HG03521 (cell line): ENCODE measurements around the gene PAMR1.
"Not testable (repeated sequence)": the region's sequence is repeated elsewhere in the genome, so short reads cannot be mapped to it uniquely, and the experiment has no call there.

ENCODE experiments used
- ATAC-seq: cut with Tn5 transposase; IDR thresholded peaks from one replicate; pipeline ENCODE4 v1.9.1; 2021; ENCODE audit warnings: mild to moderate bottlenecking, moderate library complexity; ENCODE audit not compliant: unreplicated experiment

The PAMR1 gene

DNA sequence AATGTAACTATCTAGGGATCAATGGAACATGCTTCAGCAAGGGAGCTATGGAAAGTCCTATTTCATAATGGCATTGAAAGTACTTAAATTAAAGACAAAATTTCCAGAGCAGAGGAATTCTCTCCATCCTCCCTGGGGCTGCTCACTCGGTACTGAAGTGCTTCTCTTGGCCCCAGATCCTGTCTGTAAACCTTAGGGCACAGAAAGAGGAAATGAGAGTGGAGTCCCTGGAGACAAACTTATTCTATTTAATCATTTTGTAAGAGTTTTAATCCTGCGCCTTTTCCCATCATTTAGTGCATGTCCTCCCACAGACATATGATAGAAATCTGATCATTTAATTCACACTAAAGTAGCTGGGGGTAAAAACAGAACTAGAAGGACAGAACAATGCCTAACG lies 20.9 kb upstream of the PAMR1 start:
- no peak for ATAC-seq

DNA sequence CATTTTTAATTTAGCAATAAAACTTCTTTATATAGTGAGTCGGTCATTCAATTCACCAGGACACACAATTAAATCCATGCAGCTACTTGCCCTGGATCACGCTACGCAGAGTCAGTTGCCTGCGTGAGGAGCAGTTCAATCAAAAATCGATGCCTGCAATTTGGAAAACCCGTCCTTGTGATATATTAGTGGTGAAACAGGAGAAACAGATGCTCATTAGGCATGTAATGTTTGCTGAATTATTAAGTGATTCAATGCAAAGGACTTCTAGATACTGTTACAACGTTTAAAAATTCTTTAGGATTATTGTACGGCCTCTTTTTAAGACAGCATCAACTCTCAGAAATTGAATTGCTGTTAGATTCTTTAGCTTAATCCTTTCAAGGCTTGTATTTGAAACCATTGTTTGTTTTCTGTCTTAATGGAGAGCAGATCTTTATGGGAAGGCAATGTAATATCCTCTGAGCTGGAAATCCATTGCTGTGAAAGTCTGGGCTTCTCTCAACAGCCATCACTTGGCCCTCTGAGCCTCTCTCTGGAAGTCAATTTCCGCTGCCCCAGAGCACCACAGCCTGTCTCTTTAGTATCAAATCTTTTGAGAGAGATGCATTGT lies 20.1 kb upstream of the PAMR1 start:
- no peak for ATAC-seq

DNA sequence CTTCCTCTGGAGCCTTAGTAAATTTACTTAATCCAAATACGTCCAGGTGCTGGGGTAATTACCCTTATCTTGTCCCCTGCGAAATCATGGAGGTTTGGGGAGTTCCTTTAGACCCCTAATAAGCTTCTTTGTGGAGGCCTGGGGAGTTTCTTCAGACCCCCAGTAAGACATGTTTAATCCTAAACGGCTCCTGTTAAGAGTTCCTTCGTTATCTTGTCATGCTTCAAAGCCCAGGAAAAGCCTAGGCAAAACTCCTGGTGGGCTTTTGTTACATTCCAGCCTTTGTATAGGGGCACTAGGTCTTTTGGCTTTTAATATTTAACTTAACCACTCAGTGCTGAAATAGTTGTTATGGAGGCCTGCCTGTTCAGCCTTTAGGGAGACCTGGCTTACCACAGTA lies 18.1 kb upstream of the PAMR1 start:
- no peak for ATAC-seq

DNA sequence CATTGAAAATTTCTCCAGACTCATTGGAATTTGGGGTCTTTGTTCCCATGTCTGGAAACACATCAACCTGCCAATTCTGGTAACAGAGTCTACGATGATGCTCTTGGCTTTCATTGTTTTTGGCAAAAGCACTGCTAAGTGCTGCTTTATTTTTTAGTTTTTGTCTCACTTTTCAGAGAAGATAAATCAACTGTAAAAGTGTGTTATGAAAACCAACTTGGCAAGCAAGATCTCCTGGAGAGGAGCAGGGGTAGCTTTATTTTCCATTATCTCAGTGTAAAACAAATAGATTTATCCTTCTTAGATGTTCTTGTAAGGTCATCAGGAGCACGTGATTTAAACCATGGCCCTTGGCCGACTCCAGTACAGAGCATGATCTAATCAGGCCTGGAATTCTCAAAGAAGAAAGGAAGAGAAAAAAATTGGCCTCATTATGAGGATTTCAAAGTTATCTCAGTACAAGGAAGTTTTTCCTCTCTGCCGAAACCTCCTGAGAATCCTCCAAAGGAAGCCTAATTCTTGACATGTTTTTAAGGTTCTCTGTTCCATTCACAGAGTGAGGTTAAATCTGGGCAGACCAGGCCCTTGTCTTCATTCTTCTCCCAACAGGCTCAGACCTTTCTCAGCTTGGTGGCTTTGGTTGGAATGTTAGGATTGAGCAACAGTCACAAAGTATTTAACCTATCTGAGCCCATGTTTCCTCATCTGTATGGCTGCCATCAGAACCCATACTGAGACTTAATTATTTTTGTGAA lies 16.4 kb upstream of the PAMR1 start:
- ATAC-seq = no peak

DNA sequence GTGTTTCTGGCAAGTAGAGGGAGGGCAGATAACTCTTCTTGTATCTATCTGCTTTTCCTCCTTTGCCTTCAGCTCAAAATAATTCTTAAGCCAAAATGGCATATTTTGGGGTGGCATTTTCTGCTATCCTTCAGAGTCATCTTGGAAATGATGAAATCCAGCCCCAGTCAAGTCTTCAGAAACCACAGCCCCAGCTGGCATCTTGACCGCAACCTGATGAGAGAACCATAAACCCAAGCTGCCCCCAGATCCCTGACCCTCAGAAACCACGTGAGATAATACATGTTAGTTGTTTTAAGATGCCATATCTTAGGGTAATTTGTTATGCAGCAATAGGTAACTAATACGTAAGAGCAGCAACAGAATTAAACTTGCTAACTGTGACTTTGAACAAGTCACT lies 15.1 kb upstream of the PAMR1 start:
- no peak for ATAC-seq

DNA sequence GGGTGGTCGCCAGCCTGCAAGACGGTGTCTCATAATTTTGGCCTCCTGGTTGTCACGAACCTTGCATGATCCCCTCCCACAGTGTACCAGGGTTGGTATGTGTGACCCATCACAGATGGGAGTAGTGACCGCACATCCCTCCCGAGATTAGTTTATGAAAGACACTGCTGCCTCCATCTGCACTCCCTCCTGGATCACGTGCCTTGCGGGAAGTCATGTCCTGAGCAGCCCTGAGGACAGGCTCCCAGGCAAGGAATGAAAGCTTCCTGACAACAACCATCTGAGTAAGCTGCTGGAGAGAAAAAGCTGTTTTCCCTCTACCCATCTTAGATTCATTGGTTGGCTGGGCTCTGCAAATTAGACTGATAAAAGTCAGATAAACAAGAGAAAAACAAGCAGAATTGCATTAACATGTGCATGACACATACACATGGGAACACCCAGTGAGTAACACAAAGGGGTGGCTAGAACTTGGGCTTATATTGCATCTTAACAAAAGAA lies 14.4 kb upstream of the PAMR1 start:
- ATAC-seq = no peak

DNA sequence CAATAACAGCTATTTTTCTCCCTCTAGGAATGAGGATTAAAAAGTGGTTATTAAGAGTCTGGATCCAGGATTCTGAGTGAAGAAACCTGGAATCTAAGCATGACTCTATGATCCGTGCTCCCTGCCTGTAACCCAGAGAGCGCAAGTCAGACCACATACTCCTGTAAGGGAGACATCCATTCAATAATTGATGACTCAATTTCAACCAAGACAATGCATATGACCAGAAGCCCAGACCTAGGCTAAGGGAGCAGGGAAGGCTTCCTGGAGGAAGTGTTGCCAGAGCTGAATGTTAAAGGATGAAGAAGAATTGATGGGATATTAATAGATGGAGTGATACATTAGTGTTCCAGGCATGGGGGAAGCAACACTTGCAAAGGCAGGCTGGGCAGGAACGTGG lies 13.8 kb upstream of the PAMR1 start:
- ATAC-seq = no peak

DNA sequence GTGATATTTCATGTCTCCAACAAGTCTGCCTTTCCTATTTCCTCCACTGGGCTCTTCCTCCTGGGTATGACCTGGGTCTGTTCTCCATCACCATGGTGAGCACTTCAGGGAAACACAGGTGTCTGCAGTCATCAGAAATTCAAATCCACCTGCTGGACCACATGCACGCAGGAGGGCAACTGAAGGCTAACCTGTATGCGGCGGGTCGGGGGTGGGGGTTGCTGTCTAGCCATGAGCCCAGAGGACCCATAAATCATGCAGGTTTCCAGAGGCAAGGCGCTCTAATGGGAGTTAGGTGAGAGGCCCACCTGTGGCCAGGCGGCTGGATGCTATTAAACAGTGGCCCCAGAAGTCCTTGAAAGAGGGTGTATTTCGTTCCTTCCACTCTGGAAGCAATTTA lies 11.1 kb upstream of the PAMR1 start:
- ATAC-seq = no peak

DNA sequence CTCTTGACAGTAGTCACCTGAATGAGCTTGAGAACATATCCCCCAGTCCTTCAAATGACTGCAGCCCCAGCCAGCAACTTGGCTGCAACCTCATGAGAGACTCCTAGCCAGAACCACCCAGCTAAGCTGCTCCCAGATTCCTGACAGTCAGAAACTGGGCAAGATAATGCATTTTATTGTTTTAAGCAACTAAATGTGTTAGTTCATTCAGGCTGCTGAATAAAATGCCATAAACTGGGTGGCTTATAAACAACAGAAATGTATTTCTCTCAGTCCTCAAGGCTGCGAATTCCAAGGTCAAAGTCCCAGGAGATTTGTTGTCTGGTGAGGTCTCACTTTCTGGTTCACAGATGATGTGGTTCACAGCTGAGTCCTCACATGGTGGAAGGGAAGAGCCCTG lies 5.8 kb upstream of the PAMR1 start:
- no peak for ATAC-seq

DNA sequence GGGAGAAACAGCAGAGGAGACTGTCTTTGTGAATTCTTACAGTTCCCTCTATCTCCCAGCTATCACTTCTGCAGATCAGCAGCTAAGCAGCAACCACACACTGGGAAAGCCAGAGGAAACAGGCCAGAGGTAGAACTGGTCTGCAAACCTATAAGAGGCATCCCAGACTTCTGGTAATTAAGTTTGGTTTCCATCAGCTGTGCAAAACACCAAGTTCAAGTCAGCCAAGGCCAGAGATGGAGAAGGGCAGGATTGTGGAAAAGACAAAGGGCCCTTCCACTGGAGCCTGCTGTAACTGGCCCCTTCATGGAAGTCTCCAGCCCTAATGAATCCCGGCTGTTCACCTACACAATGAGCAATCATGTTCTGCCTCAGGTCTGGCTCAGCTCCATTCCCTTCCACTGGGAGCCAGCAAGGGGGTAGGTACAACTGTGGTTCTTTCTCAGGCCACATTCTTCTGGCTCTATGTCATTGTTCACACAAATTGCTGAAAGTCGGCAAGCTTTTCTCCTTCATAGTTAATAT lies 4.6 kb upstream of the PAMR1 start:
- no peak for ATAC-seq

DNA sequence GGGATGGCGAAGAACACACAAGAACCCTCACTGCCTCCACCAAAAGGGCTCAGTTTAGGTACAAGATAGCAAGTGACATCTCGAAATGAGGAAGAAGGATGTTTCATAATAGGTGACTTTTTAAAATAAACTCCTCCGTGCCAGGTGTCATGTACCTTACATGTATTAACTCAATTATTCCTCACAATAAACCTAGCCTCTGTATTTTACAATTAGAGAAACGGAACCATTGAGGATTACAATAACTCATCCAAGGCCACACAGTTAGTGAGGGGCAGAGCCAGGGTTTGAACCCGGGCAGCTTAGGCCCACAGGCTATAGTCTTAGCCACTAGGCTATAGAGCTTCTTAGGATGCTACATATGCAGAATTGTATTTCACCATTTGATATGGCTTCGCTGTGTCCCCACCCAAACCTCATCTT lies 965 bp upstream of the PAMR1 start:
- ATAC-seq = no peak

DNA sequence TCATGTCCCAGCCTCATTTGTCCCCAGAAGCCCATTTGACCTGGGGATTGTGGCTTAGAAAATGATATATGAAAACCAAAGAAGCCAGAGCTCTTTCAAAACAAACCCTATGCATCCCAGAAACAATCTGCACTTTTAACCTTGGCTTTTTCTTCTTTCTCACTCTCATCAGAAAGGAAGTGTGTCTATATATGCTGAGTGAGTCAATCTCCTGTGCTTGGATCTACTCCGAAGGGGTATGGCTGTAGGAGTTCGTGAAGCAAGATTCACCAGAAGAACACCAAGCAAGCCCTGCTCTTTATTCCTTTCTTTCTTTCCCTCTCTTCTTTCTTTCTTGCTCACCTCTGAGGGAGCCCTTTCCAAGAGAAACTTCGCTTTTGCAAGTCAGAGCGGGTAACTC lies 636 bp downstream of the PAMR1 start:
- no peak for ATAC-seq

DNA sequence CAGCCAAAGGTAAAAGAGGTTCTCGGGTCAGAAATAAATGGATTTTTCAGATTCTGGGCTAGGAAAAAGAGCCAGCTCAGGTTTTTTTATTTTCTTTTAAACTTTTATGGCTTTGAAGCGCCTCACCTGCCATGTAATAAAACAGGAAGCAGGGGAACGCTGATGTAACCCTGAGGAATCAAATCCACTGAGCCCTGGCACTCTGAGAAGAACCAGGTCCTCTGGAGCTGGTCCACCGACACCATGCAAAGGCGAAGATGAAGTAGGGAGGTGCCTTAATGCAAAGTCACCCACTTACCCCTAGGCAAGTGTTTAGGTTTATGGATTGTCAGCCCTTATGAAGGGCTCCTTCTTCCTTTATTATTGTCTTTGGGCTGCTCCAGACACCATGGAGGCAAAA lies 1.6 kb downstream of the PAMR1 start:
- ATAC-seq = no peak

DNA sequence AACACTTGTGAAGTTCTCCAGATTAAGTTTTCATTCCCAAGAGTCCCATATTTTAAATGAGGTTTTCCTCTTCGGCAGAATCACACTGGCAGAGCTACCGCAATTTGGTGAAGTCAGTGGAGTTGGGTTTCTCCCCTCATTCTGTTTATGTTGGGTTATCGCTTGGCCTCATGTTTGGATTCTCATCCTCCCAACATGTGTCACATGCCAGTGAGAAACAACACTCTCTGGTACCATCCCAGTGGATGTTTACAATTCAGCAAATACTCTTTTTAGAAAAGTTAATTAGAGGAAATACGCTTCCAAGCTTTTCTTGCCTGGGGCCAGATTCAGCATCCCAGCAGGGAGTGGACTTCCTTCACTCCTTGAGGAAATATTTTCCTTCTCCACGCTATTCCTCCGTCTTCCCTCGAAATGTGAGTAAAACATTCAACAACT lies 2.1 kb downstream of the PAMR1 start:
- no peak for ATAC-seq

DNA sequence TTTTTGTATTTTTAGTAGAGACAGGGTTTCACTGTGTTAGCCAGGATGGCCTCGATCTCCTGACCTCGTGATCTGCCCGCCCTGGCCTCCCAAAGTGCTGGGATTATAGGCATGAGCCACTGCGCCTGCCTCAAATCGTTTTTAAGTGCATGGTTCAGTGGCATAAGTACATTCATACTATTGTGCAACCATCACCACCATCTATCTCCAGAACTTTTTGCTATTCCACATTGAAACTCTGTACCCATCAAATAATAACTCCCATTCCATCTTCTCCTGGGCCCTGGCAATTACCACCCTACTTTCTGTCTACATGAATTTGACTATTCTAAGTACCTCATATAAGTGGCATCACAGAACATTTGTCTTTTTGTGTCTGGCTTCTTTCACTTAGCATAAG lies 3.3 kb downstream of the PAMR1 start:
- ATAC-seq = not testable (repeated sequence)

DNA sequence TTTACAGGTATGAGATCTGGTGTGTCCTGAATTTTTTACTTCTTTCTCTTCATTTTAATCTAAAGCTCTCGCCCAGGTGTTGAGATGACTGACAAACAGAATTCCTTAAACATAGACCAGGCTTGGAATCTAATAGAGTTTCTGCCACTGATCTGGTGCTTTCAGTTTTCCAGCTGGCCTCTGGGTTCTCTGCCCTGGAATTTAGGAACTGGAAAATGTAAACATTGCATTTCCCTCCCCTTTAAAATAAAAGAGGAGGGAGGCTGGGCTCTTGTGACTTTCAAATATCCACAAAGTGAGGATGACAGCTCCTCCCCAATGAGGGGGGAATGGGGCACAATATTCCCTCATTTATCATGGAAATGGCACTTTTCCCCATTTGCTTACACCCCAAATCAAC lies 5.0 kb downstream of the PAMR1 start:
- ATAC-seq = no peak

DNA sequence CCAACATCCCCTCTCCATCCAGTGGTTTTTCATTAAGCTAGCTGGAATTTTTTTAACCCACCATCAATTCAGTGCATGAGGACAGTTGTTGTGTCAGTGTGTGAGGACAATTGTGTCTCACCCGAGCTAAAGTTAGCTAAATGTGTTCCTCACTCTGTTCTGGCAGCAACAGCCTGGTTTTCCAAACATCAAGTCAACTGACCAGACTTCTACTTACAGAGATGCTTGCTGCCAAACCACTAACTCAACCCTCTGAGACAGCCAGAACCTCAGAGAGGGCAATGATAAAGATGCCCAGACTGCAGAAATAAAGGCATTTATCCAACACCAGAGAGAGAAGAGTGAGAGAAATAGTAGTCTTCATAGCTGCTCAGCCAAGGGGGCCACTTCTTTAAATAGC lies 6.7 kb downstream of the PAMR1 start:
- ATAC-seq = no peak

DNA sequence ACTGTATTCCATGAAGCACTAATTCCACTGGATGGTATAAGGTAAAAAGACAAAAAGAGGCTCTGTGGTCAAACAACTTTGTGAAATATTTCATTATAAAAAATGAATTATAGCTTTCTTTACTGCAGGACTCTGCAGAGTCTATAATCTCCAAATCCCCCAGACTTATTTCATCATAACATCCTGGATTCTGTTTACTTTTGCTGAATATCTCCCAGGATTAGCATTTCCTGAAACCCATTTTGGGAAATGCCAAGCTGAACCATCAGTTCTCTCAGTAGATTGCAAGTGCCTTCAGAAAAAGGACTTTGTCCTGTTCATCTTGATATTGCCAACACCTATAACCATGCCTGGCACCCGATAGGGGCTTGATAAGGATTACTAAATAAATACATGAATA lies 7.9 kb downstream of the PAMR1 start:
- no peak for ATAC-seq

DNA sequence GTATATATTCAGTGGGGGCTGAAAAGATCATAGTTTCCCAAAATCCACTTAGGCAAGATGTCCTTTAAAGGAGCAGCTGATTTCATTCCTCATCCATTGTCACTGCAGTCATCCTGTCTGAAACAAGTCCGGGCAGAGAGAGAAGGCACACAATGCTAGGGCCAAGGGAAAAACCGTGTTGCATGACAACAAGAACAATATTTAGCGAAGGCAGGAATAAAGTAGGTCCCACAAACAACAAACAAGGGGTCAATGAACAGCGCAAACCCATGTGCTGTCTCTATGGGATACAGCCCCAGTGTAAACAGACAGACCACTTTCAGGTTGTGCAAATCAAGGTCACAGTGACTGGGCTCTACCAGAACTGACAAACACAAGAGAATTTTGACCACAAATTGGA lies 9.0 kb downstream of the PAMR1 start:
- ATAC-seq = no peak

DNA sequence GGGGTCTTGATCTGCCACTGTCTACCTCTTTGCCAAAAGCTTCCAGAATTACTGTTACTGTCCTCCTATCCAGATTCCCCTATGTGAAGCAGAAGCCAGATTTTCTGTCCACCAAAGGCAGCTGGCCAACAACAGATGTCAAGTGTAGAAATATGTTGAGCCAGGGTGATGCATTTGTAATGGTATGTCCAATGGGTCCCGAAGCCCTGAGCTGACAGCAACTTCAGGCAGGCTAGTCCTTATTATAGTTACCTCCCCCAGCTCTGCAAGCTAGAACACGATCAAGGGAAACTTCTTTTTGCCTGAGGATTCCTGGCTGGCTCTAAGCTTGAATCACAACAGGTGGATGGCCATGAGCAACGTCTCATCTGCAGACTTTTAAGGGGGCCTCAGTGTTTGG lies 10.2 kb downstream of the PAMR1 start:
- no peak for ATAC-seq

DNA sequence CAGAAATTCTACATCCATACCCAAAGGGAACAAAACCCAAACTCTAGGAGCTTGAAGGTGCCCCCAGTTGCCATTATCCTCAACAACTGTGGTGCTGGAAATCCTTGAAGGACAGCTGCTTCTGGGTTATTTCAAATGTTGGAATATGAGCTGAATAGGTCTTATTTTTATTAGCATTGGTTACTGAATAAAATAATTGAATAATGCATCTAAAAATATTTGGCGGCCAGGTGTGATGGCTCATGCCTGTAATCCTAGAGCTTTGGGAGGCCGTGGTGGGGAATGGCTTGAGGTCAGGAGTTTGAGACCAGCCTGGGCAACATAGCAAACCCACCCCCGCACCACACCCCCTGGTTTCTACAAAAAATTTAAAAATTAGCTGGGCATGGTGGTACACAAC lies 10.9 kb downstream of the PAMR1 start:
- ATAC-seq = no peak

DNA sequence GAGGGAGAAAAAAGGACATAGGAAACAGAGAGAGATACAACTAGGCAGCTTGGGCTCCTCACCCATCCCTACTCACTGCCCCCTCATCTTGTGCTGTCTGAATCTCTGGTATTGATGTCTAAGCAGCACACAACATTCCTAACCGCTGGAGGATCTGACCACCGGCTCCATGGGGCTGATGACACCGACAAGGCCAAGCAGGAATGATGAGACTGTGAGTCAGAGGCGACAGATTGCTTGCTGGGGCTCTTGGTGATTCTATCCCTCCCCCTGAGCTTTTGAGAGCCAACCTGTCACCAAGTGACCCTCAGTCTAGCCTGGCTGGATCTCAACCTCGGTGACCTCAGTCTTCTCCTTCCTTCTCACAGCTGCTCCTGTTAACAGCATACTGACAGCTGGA lies 13.8 kb downstream of the PAMR1 start:
- no peak for ATAC-seq
